T-helper 22 cell (primary cell): Measurements from ENCODE around the gene MYO1D.
"Not testable (repeated sequence)": the region's sequence is repeated elsewhere in the genome, so short reads cannot be mapped to it uniquely, and the experiment has no call there.

ENCODE experiments used
- DNase-seq: peaks from one replicate; pipeline ENCODE4 v3.0.0-alpha.2; 2020; ENCODE audit warnings: low read depth

Gene MYO1D

GRCh38 chr17:32854832-32855389 lies 22.0 kb downstream of the MYO1D start:
- DNase-seq = no peak

- no peak for DNase-seq
Observed at GRCh38 chr17:32854207-32854606, 22.7 kb downstream of the MYO1D start.

DNA sequence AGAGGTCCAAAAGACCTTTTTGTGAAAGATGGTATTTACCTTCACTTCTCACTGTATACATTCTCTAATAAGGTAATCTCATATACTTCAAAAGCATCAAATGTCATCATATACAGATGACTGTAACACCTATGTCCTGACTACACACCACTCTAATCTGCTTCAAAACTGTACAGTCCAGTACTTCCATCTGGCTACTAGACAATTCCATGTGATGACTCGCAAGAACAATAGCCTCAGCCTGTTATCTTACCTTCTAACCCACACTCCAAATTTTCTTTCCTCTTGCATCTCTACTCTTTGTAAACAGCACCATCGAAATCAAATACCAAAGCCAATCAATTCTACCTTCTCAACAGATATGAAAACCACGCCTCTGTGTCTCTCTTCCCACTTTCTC lies 24.1 kb downstream of the MYO1D start:
- no peak for DNase-seq

GRCh38 chr17:32849879-32850278 lies 27.0 kb downstream of the MYO1D start:
- DNase-seq = no peak

DNA sequence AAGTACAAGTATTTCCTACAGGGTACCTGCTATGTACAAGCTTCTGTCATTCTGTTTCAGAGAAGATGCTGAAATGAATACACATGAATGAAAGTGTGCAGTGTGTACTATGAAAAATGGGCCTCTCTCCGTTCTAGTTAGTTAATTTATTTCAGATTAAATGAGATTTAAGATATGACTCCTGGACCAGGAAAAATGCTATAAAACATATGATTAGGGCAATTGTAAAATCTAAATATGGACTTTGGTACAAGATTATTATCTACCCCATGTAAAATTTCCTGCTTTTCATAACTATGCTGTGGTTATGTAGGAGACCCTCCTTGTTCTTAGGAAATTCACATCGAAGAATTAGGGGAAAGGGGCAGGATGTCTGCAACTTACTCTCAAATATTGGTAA lies 28.9 kb downstream of the MYO1D start:
- DNase-seq = no peak

DNA sequence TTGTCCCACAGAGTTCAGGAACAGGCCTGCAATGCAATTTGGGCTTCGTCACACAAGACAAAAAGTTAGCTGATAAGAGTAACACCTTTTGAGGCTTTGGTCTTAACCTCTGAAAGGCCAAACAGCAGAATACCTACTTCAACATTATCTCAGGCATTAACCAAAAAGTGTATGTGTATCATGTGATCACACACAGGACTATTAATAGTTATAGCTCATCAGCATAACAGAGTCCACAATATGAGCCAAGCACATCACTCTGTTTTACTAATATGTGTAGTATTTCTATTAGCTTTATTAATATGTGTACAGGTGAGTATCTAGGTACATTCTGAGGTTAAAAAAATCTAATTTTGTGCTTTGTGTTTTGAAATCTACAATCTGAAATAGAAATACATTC lies 30.8 kb downstream of the MYO1D start:
- no peak for DNase-seq

- DNase-seq = no peak
Observed at GRCh38 chr17:32840241-32840640, 36.7 kb downstream of the MYO1D start.

GRCh38 chr17:32836527-32836926 lies 40.4 kb downstream of the MYO1D start:
- no peak for DNase-seq

- DNase-seq = no peak
Observed at GRCh38 chr17:32835291-32835761, 41.6 kb downstream of the MYO1D start.

DNA sequence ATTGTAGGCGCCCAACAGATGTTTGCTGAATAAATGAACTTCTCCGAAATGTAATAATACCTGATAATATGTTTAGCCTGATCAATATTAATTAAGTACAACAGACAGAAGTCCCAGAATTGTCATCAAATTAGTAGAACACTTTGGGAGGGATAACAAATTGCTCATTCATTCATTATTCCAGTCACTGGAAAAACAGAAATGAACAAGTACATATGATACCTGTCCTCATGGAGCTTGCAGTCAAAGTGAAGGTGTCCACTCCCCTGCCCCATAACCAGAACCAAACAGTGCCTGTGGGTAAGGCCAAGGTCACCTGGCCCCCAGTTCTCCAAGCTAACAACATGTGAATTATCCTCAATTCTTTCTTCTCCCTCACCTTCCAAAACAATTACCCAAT lies 42.8 kb downstream of the MYO1D start:
- no peak for DNase-seq

GRCh38 chr17:32833526-32833925 lies 43.4 kb downstream of the MYO1D start:
- no peak for DNase-seq

GRCh38 chr17:32833076-32833475 lies 43.8 kb downstream of the MYO1D start:
- DNase-seq = no peak

DNA sequence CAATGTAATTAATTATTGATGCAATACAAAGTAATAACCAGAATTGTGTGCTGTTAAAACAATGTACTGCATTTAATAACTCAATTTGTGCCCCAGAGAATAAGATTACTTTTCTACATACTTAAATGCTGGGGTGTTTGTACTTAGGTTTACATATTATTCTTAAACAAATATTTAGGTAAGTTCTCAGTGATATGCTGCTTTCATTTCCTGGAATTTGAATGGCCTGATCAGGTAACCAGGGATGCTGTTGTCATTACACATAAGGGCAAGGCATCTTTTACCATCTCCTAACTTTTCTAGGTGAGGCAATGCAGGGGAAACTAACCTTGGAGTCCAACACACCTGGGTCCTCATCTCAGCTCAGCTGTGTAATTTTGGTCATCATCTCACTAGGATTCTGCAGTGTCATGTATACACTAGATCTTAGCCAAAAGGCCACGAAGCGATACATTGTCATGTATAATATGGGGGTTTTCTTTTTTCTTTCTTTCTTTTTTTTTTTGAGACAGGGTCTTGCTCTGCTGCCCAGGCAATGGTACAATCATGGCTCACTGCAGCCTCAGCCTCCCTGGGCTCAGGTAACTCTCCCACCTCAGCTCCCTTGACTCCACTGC lies 45.2 kb downstream of the MYO1D start:
- DNase-seq = no peak

DNA sequence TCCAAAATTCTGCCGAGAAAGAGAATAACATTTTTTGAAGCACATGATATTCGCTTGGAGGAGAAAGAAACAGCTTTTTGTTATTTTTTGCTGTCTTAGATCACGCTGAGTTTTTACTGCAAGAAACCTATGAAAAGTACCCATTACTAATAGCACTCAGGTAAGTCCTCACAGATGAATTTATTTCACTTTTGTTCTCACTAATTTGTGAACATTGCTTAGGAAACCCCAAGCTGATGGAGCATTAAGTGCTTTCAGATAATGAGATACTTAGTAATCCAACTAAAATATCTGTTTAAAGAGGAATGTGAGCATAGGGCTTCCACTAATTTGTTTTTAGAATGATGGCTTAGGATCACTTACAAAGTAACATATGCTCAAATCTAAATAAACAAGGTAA lies 45.7 kb downstream of the MYO1D start:
- no peak for DNase-seq

- no peak for DNase-seq
Observed at GRCh38 chr17:32828822-32829221, 48.1 kb downstream of the MYO1D start.

DNA sequence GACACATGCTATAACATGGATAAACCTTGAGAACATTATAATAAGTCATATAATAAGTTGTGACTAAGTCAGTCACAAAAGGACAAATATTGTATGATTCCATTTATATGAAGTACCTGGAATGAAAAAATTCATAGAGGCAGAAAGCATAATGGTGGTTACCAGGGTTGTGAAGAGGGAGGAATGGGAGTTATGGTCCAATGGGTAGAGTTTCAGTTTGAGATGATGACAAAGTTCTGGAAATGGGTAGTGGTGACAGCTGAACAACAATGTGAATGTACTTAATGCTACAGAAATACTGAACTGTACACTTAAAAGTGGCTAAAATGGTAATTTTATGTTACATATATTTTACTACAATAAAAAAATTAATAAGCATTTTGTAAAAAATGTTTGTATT lies 49.7 kb downstream of the MYO1D start:
- no peak for DNase-seq

DNA sequence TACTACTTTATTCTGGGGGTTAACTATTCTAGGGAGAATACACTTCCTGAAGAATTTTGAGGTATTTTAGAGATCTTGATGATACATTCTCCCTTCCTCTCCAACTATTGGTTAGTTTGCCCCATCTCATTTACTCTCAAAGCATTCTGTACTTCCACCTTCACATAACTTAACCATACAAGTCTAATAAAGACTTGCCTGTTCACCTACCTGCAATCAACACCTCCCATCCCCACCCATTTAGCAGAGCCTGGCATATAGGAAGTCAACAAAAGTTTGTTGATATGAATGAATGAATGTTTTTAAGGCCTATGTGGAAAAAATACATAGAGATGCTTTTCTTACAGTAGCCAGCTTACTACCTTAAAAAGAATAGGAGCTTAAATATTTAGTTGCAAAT lies 50.8 kb downstream of the MYO1D start:
- no peak for DNase-seq

DNA sequence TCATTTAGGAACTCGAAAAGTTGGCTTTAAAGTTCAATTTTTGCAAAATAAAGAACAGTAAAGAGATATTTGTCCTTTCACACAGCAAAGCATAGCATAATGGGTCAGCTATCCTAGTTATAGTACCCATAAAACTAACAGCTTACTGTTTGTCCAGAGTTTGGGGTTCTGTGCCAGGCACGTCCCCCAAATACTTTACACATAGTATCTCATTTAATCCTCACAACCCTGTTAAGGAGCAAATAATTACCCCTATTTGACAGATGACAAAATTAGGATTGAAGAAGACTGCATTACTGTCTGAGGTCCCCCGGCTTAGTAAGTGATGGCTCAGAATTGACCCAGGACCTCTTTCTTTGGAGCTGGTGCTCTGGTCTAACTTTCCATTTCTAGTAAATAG lies 52.6 kb downstream of the MYO1D start:
- no peak for DNase-seq

- no peak for DNase-seq
Observed at GRCh38 chr17:32822996-32823395, 53.9 kb downstream of the MYO1D start.

DNA sequence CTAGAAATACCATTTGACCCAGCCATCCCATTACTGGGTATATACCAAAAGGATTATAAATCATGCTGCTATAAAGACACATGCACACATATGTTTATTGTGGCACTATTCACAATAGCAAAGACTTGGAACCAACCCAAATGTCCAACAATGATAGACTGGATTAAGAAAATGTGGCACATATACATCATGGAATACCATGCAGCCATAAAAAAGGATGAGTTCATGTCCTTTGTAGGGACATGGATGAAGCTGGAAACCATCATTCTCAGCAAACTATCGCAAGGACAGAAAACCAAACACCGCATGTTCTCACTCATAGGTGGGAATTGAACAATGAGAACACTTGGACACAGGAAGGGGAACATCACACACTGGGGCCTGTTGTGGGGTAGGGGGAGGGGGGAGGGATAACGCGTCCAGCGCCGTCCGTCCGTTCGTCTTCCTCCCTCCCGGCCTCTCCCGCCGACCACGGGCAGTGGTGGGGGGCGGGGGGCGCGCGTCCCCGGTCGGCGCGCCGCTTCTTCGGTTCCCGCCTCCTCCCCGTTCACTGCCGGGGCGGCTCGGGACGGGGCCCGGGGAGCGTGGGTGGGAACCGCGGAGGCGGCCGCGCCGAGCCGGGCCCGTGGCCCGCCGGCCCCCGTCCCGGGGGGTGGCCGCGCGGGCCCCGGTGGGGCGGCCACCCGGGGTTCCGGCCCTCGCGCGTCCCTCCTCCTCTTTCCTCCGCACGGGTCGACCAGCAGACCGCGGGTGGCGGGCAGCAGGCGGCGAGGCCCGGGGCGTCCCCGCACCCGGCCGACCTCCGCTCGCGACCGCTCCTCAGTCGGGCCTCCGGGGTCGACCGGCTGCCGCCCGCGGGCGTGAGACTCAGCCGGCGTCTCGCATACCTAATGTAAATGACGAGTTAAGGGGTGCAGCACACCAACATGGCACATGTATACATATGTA lies 54.7 kb downstream of the MYO1D start:
- DNase-seq = not testable (repeated sequence)

- no peak for DNase-seq
Observed at GRCh38 chr17:32820440-32820839, 56.5 kb downstream of the MYO1D start.

GRCh38 chr17:32819787-32820186 lies 57.1 kb downstream of the MYO1D start:
- no peak for DNase-seq

DNA sequence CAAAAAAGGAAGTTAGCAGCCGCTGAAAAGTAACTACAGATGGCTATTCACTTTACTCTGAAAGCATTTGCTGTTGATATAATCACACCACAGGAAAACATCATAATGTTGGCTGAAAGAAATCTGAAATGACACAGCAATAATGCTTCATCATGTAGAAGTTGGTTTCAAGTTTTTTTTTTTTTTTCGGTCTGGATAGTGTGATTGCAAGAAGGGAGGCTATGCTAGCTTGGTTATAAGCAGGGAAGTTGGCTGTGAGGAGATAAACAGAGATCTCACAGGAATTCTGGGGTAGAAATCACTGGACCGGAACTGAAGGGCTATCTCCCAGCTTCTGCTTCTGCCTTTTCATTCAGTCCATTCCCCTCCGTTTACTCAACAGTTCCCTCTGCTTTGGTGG lies 57.9 kb downstream of the MYO1D start:
- no peak for DNase-seq
